Head of caudate nucleus (tissue), 42 donors: ENCODE measurements around the gene RBM6.
"Not testable (repeated sequence)": the region's sequence is repeated elsewhere in the genome, so short reads cannot be mapped to it uniquely, and the experiment has no call there.

Experiments used
- DNase-seq, 42 donors: peaks; one replicate each; pipeline versions ENCODE4 v3.0.0 to v3.0.0-alpha.2; 2020 to 2021; ENCODE audit warnings: mixed read lengths in 7 of 42
- intact Hi-C: fragments of 100-400 bp; cut with DNase I; formaldehyde crosslinking; loops from one replicate; pipeline ENCODE4 v1.15.0; 2022

The RBM6 gene

DNA sequence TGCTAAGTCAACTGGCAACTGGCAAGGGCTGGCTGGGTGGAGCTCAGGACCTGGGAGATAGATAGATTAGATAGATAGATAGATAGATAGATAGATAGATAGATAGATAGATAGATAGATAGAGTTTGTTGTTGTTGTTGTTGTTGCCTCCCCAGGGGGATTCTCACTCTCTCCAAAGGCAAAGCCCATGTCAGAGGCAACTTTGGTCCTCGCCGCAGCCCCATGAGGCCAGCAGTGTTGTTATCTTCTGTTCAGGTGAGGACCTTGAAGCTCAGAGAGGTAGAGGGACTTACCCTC is 28.9 kb upstream of the RBM6 start:
- no peak for DNase-seq
- intact Hi-C loops, result no loop called here

DNA sequence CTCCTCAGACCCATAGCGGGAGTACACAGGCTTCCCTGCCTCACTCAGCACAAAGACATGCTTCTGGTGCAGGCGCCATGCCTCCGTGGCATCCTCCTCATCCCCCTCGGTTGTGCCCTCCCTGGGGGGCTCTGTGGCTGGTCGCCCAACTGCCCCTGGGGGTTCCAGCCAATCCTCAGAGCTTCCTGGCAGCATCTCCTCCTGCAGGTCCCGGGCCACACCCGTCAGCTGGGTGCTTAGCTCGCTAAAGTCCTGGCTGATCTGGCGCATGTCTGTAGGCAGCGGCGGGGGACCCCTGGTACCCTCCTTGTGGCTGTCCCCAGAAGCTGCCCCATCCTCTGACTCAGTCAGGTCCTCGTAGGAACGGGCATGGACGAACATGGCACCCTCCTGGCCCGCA is 28.3 kb upstream of the RBM6 start:
- intact Hi-C loops, result no loop called here
- DNase-seq, result no peak

DNA sequence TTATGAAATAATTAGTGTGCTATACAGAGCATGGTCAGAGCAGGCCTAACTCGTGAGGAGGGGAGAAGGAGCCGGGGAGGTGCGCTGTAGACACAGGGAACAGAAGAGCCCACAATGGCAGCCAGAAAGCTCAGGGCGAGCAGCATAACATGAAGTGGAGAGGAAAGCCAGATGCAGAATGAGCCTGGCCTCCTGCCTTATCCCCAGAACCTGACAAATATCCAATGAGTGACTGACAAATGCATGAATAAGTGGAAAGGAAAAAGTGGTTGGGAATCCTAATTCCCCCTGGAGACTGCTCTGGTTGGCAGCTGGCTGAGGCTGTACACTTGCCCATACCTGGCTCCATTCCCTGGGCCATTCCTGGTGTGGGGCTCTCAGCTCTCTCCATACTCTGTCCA is 27.1 kb upstream of the RBM6 start:
- peak in 16 of 42 donors; percentile 9 to 61 (median 28) for DNase-seq
- intact Hi-C loops, result no loop called here

DNA sequence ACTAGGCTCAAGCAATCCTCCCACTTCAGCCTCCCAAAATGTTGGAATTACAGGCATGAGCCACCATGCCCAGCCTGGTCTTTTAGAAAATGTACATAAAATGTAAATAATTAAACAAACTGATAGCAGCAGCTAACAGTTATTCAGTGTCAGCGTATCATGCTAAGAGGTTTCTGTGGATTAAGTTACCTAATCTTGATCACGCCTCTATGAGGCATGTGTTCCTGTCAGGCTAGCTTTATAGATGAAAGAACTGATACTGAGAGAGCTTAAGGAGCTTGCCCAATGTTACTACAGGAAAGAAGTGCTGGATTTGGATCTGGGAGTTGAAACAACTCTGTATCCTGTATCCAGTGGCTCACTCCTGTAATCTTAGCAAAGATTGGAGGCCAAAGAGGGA is 25.0 kb upstream of the RBM6 start:
- DNase-seq, result no peak
- intact Hi-C loops, result no loop called here

DNA sequence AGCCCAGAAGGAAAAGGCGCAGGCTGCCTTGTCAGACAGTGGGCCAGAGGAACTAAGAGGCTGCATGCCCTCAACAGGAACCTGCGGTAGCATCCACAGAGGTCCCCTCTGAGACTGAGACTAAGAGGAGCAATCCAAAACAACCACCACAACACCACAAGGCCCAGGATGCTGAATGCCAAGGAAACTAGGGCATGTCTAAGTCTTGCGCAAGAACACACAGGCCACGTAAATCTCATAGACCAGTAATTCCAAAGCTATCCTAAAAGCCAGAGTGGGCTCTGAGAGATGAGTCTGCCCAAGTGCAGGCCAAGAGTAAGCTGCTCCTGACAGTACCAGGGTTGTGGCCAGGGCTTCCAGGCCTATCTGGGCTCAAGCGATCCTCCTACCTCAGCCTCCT is 23.3 kb upstream of the RBM6 start:
- intact Hi-C loops, result no loop called here

DNA sequence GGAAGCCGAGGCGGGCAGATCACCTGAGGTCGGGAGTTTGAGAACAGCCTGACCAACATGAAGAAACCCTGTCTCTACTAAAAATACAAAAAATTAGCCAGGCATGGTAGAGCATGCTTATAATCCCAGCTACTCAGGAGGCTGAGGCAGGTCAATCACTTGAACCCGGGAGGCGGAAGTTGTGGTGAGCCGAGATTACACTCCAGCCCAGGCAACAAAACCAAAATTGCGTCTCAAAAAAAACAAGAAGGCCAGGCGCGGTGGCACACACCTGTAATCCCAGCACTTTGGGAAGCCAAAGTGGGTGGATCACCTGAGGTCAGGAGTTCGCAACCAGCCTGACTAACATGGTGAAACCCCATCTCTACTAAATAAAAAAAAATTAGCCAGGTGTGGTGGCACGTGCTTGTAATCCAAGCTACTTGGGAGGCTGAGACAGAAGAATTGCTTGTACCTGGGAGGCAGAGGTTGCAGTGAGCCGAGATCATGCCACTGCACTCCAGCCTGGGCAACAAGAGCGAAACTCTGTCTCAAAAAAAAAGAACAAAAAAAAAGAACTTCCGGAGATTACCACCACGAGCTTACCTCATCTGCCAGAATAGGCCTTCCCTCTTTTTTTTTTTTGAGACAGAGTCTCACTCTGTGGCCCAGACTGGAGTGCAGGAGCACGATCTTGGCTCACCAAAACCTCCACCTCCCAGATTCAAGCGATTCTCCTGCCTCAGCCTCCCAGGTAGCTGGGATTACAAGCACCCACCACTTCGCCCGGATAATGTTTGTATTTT is 22.0 kb upstream of the RBM6 start:
- intact Hi-C loops, DNase-seq: not testable (repeated sequence)

More for the DNA sequence above, 23.3 kb upstream of the RBM6 start:
- no peak for DNase-seq

DNA sequence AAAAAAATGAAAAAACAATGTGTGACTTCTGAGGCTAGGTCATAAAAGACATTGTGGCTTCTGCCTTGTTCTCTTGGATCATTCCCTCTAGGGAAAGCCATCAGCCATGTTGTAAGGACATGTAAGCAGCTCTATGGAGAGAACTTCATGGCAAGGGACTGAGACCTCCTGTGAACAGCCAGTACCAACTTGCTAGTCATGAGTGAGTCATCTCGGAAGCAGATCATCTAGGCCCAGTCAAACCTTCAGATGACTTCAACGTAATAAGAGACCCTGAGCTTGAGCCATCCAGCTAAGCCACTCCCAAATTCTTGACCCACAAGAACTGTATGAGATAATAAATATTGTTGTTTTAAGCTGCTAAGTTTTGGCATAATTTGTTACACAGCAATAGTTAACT is 15.3 kb upstream of the RBM6 start:
- DNase-seq, result no peak
- intact Hi-C loops, result no loop called here

DNA sequence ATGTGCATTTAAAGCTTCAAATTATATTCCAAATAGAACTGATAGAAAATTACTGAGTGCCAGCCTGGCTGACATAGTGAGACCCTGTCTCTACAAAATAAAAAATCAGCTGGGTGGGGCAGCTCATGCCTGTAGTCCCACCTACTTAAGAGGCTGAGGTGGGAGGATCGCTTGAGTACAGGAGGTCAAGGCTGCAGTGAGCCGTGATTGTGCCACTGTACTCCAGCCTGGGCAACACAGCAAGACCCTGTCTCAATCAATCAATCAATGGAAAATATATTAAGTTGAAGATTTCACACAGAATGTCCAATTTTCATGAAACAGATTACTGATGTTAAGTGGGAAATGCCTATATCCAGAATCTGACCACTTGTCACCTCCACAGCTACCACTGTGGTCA is 14.5 kb upstream of the RBM6 start:
- intact Hi-C loops, result no loop called here
- DNase-seq, result no peak

DNA sequence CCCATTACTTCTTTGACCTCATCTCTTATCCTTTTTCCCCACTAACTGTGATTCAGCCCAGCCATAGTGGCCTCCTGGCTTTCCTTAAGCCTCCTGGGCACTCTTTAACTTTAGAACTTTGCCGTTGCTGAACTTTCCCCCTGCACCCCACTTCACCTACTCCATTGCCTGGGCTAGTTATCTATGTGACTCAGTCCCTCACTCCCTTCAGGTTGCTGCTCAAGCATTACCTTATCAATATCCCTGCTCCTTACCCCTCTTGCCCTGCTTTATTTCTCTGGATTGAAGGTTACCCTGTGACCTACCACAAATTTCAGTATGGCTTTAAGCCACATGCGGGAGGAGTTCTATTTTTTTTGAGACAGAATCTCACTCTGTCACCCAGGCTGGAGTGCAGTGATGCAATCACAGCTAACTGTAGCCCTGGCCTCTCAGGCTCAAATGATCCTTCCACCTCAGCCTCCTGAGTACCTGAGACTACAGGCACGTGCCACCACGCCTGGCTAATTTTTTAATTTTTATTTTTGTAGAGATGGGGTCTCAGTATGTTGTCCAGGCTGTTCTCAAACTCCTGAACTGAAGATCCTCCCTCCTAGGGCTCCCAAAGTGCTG is 13.7 kb upstream of the RBM6 start:
- intact Hi-C loops, result no loop called here
- DNase-seq, result no peak

DNA sequence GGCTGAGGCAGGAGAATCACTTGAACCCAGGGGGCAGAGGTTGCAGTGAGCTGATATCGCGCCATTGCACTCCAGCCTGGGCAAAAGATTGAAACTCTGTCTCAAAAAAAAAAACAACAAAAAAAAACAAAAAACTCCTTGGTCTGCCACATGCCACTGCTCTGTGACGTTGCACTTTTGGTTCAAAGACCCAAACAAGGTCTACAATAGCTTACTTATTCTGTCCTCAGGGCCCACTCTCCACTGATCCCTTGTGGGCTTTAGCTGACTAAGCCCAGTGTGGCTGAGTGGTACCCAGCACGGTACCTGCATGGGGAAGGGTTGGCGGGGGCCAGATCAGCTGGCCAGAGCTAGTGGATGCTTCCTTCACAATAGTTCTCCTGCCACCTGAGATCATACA is 12.2 kb upstream of the RBM6 start:
- DNase-seq, result no peak
- intact Hi-C loops, result no loop called here

DNA sequence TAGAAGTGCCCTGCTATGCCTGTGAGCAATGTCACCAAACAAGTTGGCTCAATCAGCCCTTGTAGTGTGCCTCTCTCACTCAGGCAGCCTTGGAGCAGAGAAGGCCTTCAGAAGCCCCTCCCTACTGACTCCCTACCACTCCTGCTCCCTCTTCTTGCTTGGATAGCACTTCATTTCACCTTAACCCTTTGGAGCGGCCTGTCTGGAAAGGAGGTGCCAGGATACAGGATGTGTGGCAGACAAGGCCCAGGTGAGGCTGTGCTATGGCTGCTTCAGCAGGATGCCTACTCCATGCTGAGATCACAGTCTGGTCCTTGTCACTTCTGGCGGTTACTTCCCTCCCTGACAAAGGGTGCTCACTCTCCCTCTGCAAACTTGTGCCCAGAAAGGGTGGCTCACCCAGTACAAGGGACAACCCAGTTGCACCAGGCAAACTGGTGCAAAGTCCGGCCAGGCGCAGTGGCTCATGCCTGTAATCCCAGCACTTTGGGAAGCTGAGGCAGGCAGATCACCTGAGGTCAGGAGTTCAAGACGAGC is 11.4 kb upstream of the RBM6 start:
- no peak for DNase-seq

DNA sequence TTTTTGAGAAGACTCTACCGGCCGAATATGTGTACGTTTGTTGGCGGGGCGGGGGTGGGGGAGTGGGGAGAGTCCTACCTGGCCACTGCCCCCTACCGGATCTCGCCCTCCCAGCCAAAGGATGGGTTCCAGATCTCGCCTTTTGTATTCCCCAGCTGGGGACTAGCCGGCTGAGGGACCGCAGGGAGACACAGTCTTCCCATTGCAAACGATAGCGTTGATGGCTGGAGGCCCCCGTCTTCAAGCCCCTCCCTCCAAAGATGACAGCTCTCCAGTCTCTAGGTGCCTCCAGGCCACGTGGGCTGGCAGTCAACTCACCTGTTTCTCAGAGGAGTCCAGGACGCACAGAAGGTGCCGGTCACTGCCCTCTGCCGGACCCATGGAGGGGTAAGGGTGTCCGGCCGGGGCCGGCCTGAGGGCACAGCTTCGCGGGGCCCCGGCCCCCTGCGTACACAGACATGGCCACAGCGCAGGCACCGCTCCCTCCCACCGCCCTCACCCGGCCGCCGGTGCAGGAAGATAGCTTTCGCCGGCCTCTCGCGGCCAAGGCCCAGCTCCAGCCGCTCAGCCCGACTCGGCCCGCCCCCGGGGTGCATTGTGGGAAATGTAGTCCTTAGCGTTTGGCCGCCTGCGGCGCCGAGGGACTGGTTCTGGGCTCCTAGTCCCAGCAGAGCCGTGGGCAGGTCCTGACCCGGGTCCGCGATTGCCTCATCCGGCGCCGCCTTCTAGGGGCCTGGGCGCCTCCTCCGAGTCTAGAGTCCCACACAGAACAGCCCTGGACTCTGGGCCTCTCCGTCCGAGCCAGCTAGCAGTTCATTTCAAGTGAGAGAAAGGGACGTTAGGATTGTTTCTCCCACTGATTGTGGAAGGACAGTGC is 10.4 kb upstream of the RBM6 start, which contains the start of gene MON1A:
Gene MON1A, minus strand, starts transcription at position 521 of the 877 bp plus-strand sequence. CDS start 16,465 bp downstream, outside the sequence.
- intact Hi-C loops, result no loop called here

More for the DNA sequence above, 11.4 kb upstream of the RBM6 start:
- intact Hi-C loops, result no loop called here

DNA sequence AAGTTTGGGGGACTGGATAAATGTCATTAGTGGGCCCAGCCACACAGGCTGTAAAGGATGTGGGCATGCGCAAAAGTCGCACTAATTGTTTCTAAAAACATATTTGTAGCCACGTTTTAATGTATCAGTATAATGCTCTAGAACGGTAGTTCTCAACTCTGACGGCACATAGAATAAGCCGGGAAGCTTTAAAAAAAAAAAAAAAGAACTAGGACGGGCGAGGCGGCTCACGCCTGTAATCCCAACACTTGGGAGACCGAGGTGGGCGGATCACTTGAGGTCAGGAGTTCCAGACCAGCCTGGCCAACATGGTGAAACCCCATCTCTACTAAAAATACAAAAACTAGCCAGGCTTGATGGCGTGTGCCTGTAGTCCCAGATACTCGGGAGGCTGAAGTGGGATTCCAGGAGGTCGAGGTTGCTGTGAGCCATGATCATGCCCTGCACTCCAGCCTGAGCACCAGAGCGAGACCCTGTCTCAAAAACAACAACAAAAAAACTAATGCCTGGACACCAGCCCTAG is 9.7 kb upstream of the RBM6 start:
- DNase-seq, result no peak
- intact Hi-C loops, result no loop called here

More for the DNA sequence above, 10.4 kb upstream of the RBM6 start, which contains the start of gene MON1A:
- peak; percentile 84 to 98 (median 96) for DNase-seq

DNA sequence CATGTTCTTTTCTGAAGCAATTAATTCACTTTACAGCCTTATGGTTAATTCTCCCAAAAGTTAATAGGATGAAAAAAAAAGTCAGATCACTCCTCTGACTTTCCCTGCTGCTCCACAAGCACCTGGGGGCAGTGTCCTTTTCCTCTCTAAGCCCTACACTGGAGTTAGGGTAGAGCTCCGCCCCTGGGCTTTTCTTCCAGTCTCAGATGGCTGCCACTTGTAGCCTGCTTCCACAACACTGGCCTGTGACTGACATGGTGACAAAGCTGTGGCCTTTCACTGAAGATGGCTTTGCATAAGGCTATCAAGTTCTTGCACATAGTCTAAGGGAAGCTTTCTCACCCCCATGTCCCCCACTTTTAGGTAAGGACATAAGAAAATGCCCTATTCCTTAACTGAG is 9.0 kb upstream of the RBM6 start:
- intact Hi-C loops, result no loop called here
- no peak for DNase-seq

DNA sequence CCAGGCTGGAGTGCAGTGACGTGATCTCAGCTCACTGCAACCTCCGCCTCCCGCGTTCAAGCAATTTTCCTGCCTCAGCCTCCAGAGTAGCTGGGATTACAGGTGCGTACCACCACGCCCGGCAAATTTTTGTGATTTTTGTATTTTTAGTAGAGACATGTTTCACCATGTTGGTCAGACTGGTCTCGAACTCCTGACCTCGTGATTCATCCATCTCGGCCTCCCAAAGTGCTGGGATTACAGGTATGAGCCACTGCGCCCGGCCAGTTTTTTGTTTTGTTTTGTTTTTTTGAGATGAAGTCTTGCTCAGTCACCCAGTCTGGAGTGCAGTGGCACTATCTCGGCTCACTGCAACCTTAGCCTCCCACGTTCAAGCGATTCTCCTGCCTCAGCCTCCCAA is 7.7 kb upstream of the RBM6 start:
- DNase-seq, intact Hi-C loops: not testable (repeated sequence)

DNA sequence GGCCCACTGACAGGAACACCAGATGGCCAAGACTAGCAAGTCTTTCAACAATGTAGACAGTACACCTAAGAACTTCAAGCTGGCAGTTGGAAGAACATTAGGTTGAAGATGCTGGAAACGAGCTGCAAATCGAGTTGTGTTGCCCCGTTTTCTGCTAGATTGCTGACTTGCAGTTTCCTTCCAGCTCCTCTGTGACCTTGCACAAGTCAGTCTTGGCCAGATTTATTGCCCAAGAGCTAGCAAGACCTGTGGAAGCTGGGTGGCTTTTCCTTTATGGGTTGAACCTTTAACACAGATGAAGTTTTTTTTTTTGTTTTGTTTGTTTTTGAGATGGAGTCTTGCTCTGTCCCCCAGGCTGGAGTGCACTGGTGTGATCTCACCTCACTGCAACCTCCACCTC is 2.9 kb upstream of the RBM6 start:
- intact Hi-C loops, result no loop called here
- DNase-seq, result no peak

DNA sequence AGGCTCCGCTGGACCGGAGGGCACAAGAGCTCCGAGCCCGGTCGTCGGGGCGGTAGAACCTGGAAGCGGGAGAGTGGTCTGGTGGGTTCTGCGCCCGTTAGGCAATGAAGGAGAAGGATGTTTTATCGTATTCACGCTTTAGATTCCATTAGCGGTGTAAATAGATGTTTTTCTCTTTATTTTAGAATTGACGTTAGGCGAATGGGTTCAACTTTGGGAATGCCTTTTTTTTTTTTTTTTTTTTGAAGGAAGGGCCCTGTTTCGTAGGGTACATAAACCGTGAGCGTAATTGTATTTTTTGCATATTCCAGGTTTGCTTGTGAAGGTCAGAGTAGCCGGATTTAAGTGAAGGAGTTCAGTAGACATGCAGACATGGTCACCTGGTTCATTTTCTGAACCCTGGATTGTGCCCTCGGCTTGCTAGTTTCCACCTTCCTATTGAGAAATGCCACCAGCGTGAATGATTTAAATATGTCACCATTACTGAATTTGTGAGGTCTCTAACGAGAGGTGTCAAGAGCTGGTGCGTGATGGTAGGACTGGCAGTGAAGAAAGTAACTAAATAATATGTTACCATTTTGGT is 808 bp downstream of the RBM6 start:
- intact Hi-C loops, result loop anchor here (10.0 kb wide), 1 partner anchor 154 kb away; no protein-coding TSS in a partner anchor
- DNase-seq, result no peak

DNA sequence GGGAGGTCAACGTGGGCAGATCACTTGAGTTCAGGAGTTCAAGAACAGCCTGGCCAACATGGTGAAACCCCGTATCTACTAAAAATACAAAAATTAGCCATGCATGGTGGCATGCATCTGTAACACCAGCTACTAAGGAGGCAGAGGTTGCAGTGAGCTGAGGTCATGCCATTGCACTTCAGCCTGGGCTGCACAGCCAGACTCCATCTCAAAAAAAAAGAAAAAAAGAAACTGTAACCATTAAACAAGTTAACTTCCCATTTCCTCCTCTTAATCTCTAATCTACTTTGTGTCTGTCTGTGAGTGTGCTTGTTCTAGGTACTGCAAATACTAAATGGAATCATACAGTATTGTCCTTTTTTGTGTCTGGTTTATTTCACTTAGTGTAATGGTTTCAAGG is 2.7 kb downstream of the RBM6 start:
- DNase-seq, result no peak
- intact Hi-C loops, result loop anchor here (10.0 kb wide), 1 partner anchor 152 kb away; no protein-coding TSS in a partner anchor

DNA sequence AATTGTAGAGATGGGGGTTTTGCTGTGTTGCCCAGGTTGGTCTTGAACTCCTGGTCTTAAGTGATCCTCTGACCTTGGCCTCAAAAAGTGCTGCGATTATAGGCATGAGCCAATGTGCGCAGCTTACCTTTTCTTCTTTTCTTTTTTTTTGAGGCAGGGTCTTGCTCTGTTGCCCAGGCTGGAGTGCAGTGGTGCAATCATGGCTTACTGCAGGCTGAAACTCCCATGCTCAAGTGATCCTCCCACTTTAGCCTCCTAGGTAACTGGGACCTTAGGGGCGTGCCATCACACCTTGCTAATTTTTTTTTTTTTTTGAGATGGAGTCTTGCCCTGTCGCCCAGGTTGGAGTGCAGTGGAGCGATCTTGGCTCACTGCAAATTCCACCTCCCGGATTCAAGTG is 13.0 kb downstream of the RBM6 start:
- intact Hi-C loops, result no loop called here
- no peak for DNase-seq
